Epithelial cell of esophagus (primary cell): ENCODE results near the gene SCAPER.

Source experiments
- DNase-seq: peaks from one replicate; pipeline ENCODE4 v3.0.0; 2010; ENCODE audit warnings: low read depth
- H3K4me3 ChIP-seq: 2 replicates; pipeline ENCODE4 v1.5.1; 2011; ENCODE audit warnings: mild to moderate bottlenecking, low read length, control low read depth
- TF ChIP-seq, protein P1 (sequence below): IDR thresholded peaks from 2 replicates; pipeline ENCODE4 v1.5.1; 2011; ENCODE audit warnings: low read depth, mild to moderate bottlenecking, low read length, control low read depth, inconsistent platforms; ENCODE audit not compliant: insufficient read depth; ENCODE audit errors: missing control alignments

The SCAPER gene

GRCh38 chr15:76380249-76380648 is 524.9 kb downstream of the SCAPER start:
- no peak for DNase-seq
- TF ChIP-seq, protein P1, sequence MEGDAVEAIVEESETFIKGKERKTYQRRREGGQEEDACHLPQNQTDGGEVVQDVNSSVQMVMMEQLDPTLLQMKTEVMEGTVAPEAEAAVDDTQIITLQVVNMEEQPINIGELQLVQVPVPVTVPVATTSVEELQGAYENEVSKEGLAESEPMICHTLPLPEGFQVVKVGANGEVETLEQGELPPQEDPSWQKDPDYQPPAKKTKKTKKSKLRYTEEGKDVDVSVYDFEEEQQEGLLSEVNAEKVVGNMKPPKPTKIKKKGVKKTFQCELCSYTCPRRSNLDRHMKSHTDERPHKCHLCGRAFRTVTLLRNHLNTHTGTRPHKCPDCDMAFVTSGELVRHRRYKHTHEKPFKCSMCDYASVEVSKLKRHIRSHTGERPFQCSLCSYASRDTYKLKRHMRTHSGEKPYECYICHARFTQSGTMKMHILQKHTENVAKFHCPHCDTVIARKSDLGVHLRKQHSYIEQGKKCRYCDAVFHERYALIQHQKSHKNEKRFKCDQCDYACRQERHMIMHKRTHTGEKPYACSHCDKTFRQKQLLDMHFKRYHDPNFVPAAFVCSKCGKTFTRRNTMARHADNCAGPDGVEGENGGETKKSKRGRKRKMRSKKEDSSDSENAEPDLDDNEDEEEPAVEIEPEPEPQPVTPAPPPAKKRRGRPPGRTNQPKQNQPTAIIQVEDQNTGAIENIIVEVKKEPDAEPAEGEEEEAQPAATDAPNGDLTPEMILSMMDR = no peak
- H3K4me3 ChIP-seq = no peak overlapping the region

GRCh38 chr15:76378691-76379090 is 526.4 kb downstream of the SCAPER start:
- no peak for DNase-seq
- H3K4me3 ChIP-seq = no peak overlapping the region
- TF ChIP-seq, protein P1 = no peak

DNA sequence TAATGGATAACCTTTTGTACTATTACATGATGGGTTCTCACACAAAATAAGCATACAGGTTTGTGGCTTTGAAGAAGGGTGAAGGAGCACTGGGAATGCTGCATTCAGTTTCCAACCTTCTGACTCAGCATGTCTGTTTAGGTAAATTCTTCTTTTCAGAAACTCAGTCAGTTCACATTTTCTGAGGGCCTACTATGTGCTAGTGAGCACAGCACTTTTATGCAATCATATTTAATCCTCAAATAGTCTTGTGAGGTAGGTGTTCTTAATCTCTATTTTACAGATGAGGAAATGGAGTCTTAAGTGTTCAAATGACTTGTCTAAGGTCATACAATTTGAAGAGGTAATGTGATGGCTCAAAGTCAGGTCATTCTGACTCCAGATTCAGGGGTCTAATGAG is 527.4 kb downstream of the SCAPER start:
- H3K4me3 ChIP-seq = no peak overlapping the region
- TF ChIP-seq, protein P1 = no peak
- no peak for DNase-seq

GRCh38 chr15:76377217-76377616 is 527.9 kb downstream of the SCAPER start:
- H3K4me3 ChIP-seq = no peak overlapping the region
- no peak for DNase-seq
- TF ChIP-seq, protein P1 = no peak

DNA sequence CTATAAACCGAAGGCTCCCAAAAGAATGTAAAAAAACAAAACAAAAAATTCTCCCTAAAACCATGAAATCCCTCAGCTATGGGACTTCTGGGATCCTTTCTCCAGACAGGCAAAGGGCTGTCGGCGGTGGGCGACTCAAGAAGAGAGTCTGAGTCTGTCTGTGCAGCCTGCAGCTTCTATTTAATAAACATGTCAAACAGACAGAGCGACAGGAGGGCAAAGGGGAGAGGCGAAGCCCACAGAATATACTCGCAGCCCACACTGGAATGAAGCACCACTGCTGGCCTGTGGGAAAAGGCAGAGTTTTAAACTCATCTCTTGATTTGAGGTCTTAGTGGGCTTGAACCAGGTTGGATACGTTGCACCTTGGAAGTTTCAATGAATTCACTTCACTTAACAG is 528.3 kb downstream of the SCAPER start:
- TF ChIP-seq, protein P1 = no peak
- no peak for DNase-seq
- no peak overlapping the region for H3K4me3 ChIP-seq

- DNase-seq = no peak
- TF ChIP-seq, protein P1 = no peak
These were observed 529.1 kb downstream of the SCAPER start for GRCh38 chr15:76376029-76376428.

DNA sequence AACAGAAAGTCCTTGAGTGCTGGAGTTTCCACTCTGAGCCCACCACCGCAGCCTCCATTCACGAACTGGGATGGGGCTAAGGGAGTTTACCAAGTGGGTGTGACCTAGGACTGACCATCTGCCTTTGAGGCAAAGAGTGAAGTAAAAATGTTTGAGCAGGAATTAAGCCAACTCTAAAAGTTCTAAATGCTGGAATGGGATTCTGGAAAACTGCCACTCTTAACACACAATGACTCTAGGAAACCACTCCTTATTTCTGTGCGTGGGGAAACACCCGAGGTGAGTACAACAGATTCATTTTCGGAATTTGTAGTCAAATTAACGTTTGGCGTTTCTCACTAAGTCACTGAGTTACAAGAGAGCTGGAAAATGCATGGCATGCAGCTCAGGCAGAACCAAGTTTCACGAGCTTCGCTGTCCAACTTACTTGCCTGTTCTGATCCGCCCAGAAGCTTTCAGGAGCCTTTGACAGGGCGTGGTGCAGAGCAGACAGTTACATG is 537.0 kb downstream of the SCAPER start:
- no peak overlapping the region for H3K4me3 ChIP-seq
- TF ChIP-seq, protein P1 = no peak
- peak; percentile 40 for DNase-seq

More at GRCh38 chr15:76376029-76376428, 529.1 kb downstream of the SCAPER start:
- no peak overlapping the region for H3K4me3 ChIP-seq
